T-helper 2 cell treated with Interferon-gamma antibody and Interleukin-4, amounts not matched to agents 5 μg/mL and 100 μg/mL, for 36 hours (primary cell): ENCODE measurements around the gene LIN9.
"Not testable (repeated sequence)": the region's sequence is repeated elsewhere in the genome, so short reads cannot be mapped to it uniquely, and the experiment has no call there.

ENCODE experiments used
- DNase-seq: peaks from one replicate; pipeline ENCODE4 v3.0.0; 2021; ENCODE audit warnings: low spot score
- H3K27ac Mint-ChIP-seq: one replicate; pipeline ENCODE4 v1.8.0; 2021; ENCODE audit warnings: mild to moderate bottlenecking, mixed read lengths
- H3K27me3 Mint-ChIP-seq: one replicate; pipeline ENCODE4 v1.8.0; 2021; ENCODE audit warnings: low read depth, mixed read lengths
- H3K36me3 Mint-ChIP-seq: one replicate; pipeline ENCODE4 v1.8.0; 2021; ENCODE audit warnings: low read depth, mixed read lengths
- H3K4me1 Mint-ChIP-seq: one replicate; pipeline ENCODE4 v1.8.0; 2021; ENCODE audit warnings: low read depth, mixed read lengths
- H3K4me3 Mint-ChIP-seq: one replicate; pipeline ENCODE4 v1.8.0; 2022; ENCODE audit warnings: mild to moderate bottlenecking, moderate library complexity, mixed read lengths
- H3K9me3 Mint-ChIP-seq: one replicate; pipeline ENCODE4 v1.8.0; 2021; ENCODE audit warnings: mixed read lengths

The LIN9 gene, protein sequence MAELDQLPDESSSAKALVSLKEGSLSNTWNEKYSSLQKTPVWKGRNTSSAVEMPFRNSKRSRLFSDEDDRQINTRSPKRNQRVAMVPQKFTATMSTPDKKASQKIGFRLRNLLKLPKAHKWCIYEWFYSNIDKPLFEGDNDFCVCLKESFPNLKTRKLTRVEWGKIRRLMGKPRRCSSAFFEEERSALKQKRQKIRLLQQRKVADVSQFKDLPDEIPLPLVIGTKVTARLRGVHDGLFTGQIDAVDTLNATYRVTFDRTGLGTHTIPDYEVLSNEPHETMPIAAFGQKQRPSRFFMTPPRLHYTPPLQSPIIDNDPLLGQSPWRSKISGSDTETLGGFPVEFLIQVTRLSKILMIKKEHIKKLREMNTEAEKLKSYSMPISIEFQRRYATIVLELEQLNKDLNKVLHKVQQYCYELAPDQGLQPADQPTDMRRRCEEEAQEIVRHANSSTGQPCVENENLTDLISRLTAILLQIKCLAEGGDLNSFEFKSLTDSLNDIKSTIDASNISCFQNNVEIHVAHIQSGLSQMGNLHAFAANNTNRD

DNA sequence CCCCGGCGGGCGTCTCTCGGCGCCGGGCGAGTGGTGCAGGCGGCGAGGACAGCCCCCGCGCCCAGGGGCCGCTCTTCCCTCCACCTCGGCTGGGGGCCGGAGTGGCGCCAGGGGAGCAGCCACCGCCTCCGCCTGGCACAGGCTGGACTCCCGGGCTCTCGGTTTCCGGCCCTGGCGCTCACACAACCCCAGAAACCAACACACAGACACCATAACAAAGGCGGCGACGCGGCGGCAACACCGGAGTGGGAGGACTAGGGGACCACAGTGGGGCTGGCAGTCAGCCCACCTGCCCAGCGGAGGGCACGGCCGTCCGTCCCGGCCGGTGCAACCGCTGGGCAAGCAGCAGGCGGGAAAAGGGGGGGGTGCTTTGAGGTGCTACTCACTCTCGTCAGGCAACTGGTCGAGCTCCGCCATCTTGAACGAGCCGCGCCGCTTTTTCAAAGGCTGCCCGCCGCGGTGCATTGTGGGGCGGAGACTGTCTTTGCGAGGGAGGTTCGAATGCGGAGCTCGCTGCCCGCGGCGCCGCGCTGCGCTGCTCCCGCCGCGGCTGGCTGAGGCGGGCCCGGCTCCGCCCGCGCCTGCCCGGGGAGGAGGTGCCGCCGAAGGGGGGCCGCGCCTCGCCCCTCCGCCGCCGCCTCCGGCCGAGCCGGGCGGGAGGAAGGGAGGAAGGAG lies at the start of gene LIN9:
Gene LIN9, minus strand, starts transcription at position 442 of the 675 bp plus-strand sequence. Its CDS starts 25 bp downstream, at position 417.
- H3K27ac Mint-ChIP-seq: peak within 1 kb of the TSS; percentile 92
- H3K27me3 Mint-ChIP-seq: peaks cover 15% of the 10 kb centered on the region
- H3K36me3 Mint-ChIP-seq: peaks cover 5% of the 10 kb centered on the region
- H3K4me1 Mint-ChIP-seq: peaks cover 32% of the 10 kb centered on the region
- H3K4me3 Mint-ChIP-seq: peak within 1 kb of the TSS; percentile 93
- peak; percentile 92 for DNase-seq
- H3K9me3 Mint-ChIP-seq: peaks cover 1% of the 10 kb centered on the region

DNA sequence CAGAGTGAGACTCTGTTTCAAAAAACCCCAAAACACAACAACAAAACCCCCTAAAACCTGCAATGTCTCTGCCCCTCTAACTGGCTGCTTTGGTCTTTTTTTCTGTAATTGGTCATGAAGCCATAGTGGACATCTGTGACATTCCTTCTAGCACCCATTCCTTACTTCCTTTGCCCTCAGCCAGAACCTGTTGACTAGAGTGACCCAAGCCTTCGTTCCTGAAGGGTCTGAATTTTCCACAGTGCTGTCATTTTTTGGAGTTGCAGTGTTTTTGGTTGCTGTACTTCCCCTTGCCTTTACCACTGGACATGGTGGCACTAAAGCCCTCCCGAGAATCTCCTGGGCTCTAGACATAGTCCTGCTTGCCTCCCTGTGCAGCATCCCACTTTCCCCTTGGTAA lies 48.5 kb upstream of the LIN9 start:
- DNase-seq: no peak
- Mint-ChIP-seq H3K36me3 (peaks cover 34% of the 10 kb centered on the region), H3K4me3 (no peak overlapping the region), H3K27ac (no peak overlapping the region), H3K27me3 (no peaks in the 10 kb centered on the region), H3K4me1 (no peaks in the 10 kb centered on the region), H3K9me3 (no peaks in the 10 kb centered on the region)

DNA sequence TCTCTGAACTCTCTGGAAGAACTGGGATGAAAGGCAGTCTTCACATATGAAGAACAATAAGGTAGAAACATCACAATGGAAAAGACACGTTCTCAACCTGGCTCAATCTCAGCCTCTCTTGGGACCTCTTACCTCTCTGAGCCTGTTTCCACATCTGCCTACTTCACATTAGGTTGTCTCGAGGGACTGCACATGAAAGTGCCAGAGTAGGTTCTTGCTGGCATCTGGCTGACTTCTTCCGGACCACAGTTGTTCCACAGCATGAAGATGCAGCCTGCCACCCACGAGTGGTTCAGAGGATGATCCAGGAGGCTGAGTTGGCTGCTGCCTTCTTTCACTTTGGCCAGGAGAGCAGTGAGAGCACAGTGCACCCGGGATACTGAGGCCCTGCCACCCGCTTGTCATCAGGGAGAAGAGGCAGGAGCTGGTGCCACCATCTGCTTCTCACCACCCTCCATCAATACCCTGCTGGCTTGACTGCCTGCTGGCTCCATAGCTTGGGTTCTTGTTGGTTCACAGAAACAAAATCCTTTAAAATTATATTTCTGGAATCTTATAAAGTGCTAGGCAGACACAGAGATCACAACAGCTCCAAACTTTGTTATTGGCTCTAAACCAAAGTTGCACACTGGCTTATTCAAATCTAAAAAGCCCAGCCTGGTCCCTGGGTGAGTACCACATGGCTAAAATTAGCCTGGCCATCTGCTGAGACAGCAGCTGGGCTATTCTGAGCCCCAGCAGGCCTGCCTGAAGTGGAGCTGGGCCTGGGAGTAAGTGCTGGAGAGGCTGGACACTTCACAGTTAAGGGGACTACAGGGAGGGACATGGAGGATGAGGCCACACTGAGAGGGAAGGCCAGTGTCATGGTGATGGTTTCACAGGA lies 46.9 kb upstream of the LIN9 start:
- Mint-ChIP-seq H3K27ac (no peak overlapping the region), H3K4me3 (no peak overlapping the region), H3K4me1 (no peaks in the 10 kb centered on the region)

DNA sequence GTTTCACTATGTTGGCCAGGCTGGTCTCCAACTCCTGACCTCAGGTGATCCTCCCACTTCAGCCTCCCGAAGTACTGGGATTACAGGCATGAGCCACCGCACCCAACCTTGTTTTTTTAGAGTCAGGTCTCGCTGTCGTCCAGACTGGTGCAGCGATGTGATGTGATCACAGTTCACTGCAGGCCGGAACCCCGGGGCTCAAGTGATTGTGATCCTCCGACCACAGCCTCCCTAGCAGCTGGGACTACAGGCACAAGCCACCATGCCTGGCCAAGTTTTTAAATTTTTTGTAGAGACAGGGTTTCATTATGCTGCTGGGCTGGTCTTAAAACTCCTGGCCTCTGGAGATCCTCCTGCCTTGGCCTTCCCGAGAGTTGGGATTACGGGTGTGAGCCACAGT lies 46.1 kb upstream of the LIN9 start:
- H3K4me3 Mint-ChIP-seq: no peak overlapping the region
- no peak for DNase-seq
- H3K27me3 Mint-ChIP-seq: no peaks in the 10 kb centered on the region
- no peaks in the 10 kb centered on the region for H3K4me1 Mint-ChIP-seq
- H3K9me3 Mint-ChIP-seq: no peaks in the 10 kb centered on the region
- H3K36me3 Mint-ChIP-seq: peaks cover 17% of the 10 kb centered on the region
- no peak overlapping the region for H3K27ac Mint-ChIP-seq

More for the DNA sequence above, 46.9 kb upstream of the LIN9 start:
- Mint-ChIP-seq H3K9me3 (no peaks in the 10 kb centered on the region), H3K36me3 (peaks cover 22% of the 10 kb centered on the region), H3K27me3 (no peaks in the 10 kb centered on the region)
- DNase-seq: no peak

DNA sequence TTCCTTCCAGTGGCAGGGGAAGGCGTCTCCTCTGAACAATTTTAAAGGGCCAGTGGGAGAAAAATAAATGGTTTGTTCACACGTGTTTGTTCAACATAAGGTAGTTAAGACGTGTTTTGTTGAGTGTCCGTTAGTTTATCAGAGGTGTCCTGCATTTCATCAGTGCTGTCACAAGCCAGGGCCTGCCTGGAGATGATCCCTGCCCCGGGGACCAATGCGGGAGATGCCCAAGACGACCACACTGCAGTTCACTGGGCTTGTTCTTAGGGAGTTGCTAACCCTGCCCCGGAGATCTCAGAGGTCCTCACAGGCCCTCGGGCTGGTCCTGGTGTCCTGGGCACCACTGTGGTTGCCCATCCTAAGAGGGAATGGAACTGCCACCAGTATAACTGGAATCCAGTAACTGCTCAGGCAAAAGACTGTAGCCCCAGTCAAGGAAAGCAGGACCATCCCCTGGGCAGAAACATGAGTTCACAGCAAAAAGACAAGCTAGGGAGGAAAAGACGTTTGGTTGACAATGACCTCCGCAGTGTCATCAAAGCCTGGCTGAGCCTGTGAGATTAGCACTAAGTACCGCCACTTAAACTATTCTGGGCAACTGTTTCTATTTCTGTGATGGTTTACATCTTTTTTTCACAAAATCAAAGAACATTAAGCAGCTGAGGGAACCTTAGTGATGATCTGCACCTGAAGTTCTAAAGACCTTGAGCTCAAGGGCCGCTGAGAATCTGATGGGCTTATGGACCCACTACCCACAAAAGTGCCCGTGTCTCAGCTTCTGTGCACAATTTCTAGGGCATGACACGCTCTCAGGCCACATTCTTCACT lies 44.9 kb upstream of the LIN9 start:
- peaks cover 11% of the 10 kb centered on the region for H3K36me3 Mint-ChIP-seq
- no peak overlapping the region for H3K4me3 Mint-ChIP-seq
- no peaks in the 10 kb centered on the region for H3K9me3 Mint-ChIP-seq
- DNase-seq: no peak
- H3K27me3 Mint-ChIP-seq: no peaks in the 10 kb centered on the region
- no peak overlapping the region for H3K27ac Mint-ChIP-seq
- H3K4me1 Mint-ChIP-seq: no peaks in the 10 kb centered on the region

DNA sequence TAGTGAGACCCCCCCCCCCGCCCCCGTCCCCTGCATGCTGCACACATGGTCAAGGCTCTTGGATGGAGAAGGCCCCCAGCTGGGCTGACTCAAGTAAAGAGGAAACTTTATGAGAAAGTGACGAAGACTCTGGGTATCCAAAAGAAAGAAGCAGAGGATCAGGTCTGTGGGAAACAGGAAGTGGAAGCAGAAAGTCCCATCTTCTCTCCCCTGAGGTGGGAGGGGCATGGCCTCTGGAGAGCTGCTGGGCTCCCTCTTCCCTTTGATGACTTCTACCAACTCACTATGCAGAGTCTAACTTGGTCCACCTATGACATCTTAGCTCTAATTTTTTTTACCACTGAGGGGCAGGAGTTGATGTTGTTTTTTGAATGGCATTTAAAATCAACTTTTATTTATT lies 42.7 kb upstream of the LIN9 start:
- H3K9me3 Mint-ChIP-seq: no peaks in the 10 kb centered on the region
- no peak overlapping the region for H3K27ac Mint-ChIP-seq
- peaks cover 4% of the 10 kb centered on the region for H3K36me3 Mint-ChIP-seq
- H3K4me3 Mint-ChIP-seq: no peak overlapping the region
- H3K27me3 Mint-ChIP-seq: no peaks in the 10 kb centered on the region
- H3K4me1 Mint-ChIP-seq: no peaks in the 10 kb centered on the region
- no peak for DNase-seq

DNA sequence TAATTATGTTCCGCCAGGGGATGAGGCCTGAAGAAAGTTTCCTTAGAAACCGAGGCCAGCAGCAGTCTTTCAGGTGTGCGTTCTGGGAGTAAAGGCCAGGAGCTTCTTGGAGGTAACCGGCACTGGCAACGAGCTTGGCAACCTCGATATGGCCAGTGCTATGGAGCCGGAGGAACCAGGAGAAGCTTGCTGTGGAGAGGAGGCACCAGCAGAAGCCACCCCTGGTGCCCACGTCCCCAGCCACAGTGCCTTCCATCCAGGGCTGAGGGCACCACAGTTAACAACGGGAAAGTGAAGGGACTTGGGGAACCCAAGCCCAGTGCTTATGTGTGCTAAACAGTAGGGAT lies 41.5 kb upstream of the LIN9 start:
- Mint-ChIP-seq H3K4me1 (no peaks in the 10 kb centered on the region), H3K27me3 (no peaks in the 10 kb centered on the region), H3K9me3 (no peaks in the 10 kb centered on the region), H3K4me3 (no peak overlapping the region), H3K27ac (no peak overlapping the region), H3K36me3 (no peaks in the 10 kb centered on the region)
- no peak for DNase-seq

DNA sequence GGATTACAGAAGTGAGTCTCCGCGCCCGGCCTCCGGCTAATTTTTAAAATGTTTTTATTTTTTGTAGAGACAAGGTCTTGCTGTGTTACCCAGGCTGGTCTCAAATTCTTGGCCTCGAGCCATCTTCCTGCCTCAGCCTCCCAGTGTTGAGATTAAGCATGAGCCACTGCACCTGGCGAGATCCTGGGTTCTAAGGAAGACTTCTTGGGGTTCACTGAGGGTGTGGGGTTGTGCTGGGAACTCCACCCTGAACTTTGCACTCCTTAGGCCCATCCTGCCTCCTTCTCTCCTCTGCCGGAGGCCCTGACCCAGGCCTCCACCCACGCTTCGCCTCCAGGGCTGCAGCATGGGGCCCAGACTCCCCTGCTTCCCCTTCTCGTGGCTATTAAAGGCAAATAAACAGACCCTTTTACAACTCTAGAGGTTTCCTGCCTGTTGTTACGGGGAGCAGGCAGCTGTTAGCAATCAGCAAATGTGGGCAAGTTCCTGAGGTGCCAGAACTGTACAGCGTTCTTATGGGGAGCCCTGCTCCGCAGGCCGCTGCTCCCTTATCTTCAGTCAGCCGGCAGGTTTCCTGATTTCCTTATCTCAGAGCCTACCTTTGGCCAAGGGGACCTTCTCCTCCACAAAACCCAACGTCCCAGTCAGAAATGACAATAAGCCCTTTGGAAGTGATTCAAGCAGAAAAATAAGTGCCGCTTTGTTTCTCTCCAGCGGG lies 41.0 kb upstream of the LIN9 start:
- H3K4me3 Mint-ChIP-seq: no peak overlapping the region
- H3K9me3 Mint-ChIP-seq: no peaks in the 10 kb centered on the region
- no peaks in the 10 kb centered on the region for H3K36me3 Mint-ChIP-seq
- no peaks in the 10 kb centered on the region for H3K27me3 Mint-ChIP-seq
- DNase-seq: no peak
- no peaks in the 10 kb centered on the region for H3K4me1 Mint-ChIP-seq
- no peak overlapping the region for H3K27ac Mint-ChIP-seq

DNA sequence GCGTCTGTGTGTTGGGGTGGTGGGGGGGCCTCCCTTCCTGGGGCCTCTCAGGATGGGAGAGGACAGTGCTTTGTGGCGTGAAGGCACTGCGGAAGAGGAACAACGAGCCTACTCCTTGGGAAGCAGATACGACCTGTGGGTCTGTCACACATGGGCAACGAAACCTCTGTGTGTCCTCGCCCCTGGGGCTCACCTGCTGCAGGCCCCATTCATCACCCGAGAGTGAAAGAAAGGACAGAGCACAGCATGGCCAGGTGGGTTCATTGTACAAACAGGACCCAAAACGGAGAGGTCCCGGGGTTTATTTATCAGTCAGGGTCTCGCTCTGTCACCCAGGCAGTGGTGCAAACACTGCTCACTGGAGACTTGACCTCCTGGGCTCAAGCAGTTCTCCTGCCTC lies 40.1 kb upstream of the LIN9 start:
- H3K9me3 Mint-ChIP-seq: no peaks in the 10 kb centered on the region
- H3K36me3 Mint-ChIP-seq: no peaks in the 10 kb centered on the region
- no peak overlapping the region for H3K27ac Mint-ChIP-seq
- DNase-seq: no peak
- no peaks in the 10 kb centered on the region for H3K27me3 Mint-ChIP-seq
- no peak overlapping the region for H3K4me3 Mint-ChIP-seq
- no peaks in the 10 kb centered on the region for H3K4me1 Mint-ChIP-seq

DNA sequence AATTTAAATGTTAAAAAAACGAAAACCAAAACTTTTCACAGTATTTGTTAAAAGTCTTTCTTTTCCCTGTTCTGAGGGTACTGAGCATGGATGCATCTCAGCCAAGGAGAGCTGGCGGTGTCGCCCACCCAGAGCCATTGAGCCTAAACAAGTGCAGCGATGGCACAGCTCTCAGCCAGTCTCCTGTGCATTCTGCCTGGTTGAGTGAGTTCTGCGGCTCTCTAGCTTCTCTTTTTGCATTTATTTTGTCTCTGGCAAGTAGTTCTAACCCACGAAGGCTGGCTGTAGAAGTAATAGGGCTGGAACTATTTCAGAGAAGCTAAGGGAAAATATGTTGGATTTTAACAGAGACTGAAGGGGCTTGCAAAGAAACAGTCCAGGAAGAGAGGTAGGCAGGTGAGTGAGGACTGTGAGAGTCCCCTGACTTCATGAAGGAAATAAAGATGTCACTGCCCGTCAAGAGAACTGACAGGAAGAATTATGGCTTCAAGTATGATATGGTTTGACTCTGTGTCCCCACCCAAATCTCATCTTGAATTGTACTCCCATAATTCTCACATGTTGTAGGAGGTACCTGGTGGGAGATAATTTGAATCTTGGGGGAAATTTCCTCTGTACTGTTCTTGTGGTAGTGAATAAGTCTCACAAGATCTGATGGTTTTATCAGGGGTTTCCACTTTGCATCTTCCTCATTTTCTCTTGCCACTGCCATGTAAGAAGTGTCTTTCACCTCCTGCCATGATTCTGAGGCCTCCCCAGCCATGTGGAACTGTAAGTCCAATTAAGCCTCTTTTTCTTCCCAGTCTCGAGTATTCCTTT lies 35.7 kb upstream of the LIN9 start:
- H3K36me3 Mint-ChIP-seq: no peaks in the 10 kb centered on the region
- H3K4me1 Mint-ChIP-seq: no peaks in the 10 kb centered on the region
- no peak overlapping the region for H3K4me3 Mint-ChIP-seq
- no peak overlapping the region for H3K27ac Mint-ChIP-seq
- peaks cover 7% of the 10 kb centered on the region for H3K27me3 Mint-ChIP-seq
- no peak for DNase-seq
- H3K9me3 Mint-ChIP-seq: peaks cover 11% of the 10 kb centered on the region

DNA sequence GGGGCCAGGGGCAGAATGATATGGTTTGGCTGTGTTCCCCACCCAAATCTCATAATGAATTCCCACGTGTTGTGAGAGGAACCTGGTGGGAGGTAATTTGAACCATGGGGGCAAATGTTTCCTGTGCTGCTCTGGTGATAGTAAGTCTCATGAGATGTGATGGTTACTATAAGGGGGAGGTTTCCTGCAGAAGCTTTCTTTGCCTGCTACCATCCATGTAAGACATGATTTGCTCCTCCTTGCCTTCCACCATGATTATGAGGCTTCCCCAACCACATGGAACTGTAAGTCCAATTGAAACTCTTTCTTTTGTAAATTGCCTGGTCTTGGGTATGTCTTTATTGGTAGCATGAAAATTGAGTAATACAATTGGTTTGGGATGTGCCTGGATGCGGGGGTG lies 33.7 kb upstream of the LIN9 start:
- Mint-ChIP-seq H3K9me3 (peaks cover 11% of the 10 kb centered on the region), H3K36me3 (no peaks in the 10 kb centered on the region), H3K27ac (no peak overlapping the region), H3K27me3 (peaks cover 7% of the 10 kb centered on the region), H3K4me1 (no peaks in the 10 kb centered on the region), H3K4me3 (no peak overlapping the region)
- no peak for DNase-seq

DNA sequence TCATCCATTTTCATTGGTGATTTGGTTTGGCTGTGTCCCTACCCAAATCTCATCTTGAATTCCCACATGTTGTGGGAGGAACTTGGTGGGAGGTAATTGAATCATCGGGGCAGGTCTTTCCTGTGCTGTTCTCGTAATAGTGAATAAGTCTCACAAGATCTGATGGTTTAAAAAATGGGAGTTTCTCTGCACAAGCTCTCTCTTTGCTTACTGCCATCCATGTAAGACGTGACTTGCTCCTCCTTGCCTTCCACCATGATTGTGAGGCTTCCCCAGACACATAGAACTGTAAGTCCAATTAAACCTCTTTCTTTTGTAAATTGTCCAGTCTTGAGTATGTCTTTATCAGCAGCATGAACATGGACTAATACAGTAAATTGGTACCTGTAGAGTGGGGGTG lies 31.1 kb upstream of the LIN9 start:
- DNase-seq, H3K4me3 Mint-ChIP-seq, H3K36me3 Mint-ChIP-seq, H3K4me1 Mint-ChIP-seq, H3K27ac Mint-ChIP-seq, H3K27me3 Mint-ChIP-seq: not testable (repeated sequence)
- peaks cover 11% of the 10 kb centered on the region for H3K9me3 Mint-ChIP-seq
